GM10266 (cell line): Measurements from ENCODE around the gene KIN.

Source experiments
- DNase-seq: peaks from one replicate; pipeline ENCODE4 v3.0.0; 2012; ENCODE audit errors: extremely low spot score
- CTCF ChIP-seq: IDR thresholded peaks from 2 replicates; pipeline ENCODE4 v1.5.1; 2012; ENCODE audit warnings: mild to moderate bottlenecking, low read depth; ENCODE audit not compliant: control insufficient read depth, insufficient read depth; ENCODE audit errors: missing control alignments

KIN gene

GRCh38 chr10:7811000-7811399, 23.2 kb upstream of the KIN start:
- no peak for DNase-seq
- no peak for TF ChIP-seq CTCF

GRCh38 chr10:7810443-7810842, 22.6 kb upstream of the KIN start:
- no peak for TF ChIP-seq CTCF
- DNase-seq = no peak

- no peak for TF ChIP-seq CTCF
These were observed 21.0 kb upstream of the KIN start for GRCh38 chr10:7808686-7809267.

GRCh38 chr10:7804741-7805140, 16.9 kb upstream of the KIN start:
- DNase-seq = no peak
- no peak for TF ChIP-seq CTCF

More at GRCh38 chr10:7808686-7809267, 21.0 kb upstream of the KIN start:
- DNase-seq = no peak

- no peak for DNase-seq
- TF ChIP-seq CTCF = no peak
These were observed 16.4 kb upstream of the KIN start for GRCh38 chr10:7804216-7804615.

- TF ChIP-seq CTCF = no peak
- no peak for DNase-seq
These were observed 14.8 kb upstream of the KIN start for GRCh38 chr10:7802606-7803005.

- no peak for TF ChIP-seq CTCF
- DNase-seq = no peak
These were observed 9.8 kb upstream of the KIN start for GRCh38 chr10:7797582-7797981.
